GM18502 (cell line): Measurements from ENCODE around the gene CYP27A1.

Experiments used
- ATAC-seq: cut with Tn5 transposase; IDR thresholded peaks from one replicate; pipeline ENCODE4 v1.9.1; 2021; ENCODE audit warnings: mild to moderate bottlenecking; ENCODE audit not compliant: unreplicated experiment, poor library complexity

CYP27A1 gene

DNA sequence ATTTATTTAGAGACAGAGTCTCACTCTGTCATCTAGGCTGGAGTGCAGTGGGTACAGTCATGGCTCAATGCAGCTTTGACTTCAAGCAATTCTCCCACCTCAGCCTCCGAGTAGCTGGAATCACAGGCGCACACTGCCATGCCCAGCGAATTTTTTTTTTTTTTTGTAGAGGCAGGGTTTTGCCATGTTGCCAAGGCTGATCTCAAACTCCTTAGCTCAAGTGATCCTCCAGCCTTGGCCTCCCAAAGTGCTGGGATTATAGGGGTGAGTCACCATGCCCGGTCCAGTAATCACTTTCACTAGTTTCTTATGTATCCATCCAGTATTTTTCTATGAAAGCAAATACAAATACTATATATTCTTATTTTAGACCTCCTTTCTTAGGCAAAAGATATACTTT lies 25.7 kb downstream of the CYP27A1 start:
- ATAC-seq: no peak

DNA sequence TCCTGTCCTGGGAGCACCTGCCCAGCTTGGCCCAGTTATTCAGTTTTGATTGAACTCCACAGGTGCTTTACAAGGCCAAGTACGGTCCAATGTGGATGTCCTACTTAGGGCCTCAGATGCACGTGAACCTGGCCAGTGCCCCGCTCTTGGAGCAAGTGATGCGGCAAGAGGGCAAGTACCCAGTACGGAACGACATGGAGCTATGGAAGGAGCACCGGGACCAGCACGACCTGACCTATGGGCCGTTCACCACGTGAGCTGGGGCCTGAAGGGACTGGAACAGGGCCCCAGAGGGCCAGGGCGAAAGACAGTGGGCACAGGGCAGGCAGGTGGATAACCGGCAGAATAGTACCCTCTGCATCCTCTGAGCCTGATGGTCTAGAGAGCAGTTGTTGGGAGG lies 27.6 kb downstream of the CYP27A1 start:
- no peak for ATAC-seq

DNA sequence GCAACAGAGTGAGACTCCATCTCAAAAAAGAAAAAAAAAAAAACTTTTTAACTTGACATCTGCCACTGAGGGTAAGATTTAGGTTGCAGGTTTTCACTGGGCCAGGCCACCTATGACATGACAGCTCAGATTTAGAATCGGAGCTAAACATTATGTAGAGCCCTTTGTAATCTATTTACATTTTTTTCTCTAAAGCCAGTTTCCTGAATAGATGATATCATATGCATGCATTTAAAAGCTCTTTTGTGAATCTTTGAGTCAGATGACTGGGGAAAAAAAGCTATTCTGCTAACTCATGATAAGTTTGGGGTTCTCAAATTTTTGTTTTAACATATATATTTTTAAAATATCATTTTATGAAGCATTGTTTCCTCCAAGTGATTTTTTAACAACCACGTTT lies 28.3 kb downstream of the CYP27A1 start:
- no peak for ATAC-seq

DNA sequence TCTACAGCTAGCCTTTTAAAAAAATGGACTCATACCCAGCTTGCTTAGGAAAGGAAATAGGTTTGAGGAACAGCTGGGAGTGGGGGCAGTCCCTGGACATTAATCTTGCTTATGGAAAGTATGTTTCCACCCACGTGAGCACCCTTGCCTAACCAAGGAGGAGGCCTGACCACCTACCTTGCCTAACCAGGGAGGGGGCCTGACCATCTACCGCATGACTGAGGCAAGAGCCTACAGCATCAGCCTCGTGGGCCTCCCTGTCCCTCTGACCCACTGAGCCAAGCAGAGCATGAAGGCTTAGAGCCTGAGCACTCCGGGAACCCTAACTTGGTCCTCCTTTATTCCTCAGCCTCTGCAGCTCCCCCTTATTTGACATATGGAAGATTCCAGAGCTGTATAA lies 29.4 kb downstream of the CYP27A1 start:
- no peak for ATAC-seq

DNA sequence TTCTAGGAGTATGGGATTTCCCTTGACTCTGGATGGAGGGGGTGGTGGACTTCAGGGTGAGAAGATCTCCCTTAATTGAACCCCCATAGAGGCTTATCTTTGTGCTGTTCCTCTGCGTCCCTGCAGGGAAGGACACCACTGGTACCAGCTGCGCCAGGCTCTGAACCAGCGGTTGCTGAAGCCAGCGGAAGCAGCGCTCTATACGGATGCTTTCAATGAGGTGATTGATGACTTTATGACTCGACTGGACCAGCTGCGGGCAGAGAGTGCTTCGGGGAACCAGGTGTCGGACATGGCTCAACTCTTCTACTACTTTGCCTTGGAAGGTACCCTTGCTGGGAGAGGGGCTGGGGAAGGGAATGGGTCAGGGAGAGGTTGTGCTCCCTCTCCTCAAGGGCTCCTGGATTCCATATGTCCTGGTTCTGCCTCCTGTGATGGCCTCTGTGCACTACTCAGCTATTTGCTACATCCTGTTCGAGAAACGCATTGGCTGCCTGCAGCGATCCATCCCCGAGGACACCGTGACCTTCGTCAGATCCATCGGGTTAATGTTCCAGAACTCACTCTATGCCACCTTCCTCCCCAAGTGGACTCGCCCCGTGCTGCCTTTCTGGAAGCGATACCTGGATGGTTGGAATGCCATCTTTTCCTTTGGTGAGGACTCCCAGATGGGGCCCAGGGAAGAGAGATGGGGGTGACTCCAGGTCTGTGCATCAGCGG lies 30.3 kb downstream of the CYP27A1 start:
- no peak for ATAC-seq

DNA sequence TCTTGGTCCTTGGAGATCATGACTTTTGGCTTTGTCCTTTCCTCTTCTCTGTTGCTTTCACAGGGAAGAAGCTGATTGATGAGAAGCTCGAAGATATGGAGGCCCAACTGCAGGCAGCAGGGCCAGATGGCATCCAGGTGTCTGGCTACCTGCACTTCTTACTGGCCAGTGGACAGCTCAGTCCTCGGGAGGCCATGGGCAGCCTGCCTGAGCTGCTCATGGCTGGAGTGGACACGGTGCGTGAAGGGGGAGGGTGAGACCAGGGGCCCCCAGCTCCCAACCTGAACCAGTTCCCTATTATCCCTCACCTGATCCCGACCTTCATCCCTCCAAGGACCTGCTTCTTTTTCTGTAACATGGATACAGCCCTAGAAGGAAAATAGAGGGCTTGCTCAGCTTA lies 30.9 kb downstream of the CYP27A1 start:
- no peak for ATAC-seq

DNA sequence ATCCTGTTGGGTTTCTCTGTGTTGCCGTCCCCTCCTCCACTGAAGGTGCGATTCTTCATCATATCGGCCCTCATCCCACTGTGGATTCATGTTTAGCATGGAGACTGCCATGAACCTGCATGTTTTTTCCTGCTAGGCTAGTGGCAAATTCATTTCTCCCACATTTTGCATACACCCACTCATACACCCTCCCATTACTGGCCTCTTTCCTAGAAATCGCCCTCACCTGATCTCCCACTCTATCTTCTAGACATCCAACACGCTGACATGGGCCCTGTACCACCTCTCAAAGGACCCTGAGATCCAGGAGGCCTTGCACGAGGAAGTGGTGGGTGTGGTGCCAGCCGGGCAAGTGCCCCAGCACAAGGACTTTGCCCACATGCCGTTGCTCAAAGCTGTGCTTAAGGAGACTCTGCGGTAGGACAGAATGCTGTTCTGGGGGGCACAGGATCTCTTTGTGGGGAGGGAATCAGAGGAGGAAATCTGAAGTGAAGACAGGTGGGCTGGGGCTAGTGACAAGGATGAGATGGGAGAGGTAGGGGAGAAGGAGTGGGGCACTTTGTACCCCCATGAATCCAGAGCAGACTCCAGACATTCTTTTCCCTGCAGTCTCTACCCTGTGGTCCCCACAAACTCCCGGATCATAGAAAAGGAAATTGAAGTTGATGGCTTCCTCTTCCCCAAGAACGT lies 32.0 kb downstream of the CYP27A1 start:
- ATAC-seq: no peak

DNA sequence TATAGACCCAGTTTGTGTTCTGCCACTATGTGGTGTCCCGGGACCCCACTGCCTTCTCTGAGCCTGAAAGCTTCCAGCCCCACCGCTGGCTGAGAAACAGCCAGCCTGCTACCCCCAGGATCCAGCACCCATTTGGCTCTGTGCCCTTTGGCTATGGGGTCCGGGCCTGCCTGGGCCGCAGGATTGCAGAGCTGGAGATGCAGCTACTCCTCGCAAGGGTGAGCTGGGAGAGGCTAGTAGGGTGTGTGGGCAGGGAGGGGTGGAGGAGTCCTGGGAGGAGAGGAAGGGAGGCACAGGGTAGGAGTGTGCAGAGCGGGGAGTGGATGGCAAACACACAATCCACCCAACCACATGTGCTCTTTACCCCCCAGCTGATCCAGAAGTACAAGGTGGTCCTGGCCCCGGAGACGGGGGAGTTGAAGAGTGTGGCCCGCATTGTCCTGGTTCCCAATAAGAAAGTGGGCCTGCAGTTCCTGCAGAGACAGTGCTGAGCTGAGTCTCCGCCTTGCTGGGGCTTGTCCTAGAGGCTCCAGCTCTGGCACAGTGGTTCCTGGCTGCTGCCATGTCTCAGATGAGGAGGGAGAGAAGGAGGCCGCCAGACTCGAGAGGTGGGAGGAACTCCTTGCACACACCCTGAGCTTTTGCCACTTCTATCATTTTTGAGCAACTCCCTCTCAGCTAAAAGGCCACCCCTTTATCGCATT lies 32.7 kb downstream of the CYP27A1 start:
- no peak for ATAC-seq

DNA sequence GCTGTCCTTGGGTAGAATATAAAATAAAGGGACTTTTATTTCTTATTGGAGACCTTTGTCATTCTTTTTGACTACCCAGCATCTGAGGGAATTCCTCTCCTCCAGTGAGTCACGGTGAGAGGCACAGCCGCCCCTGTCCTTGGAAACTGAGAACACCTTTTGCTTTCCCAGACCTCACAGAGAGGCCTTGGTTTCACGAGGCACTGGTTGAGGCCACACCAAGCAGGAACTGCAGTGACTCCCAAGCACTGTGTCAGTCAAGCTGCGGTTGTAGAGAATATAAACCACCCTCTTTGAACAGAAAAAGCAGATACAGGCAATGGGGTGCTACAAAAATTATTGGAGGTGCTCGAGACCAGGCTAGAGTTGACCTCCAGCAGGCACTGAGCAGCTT lies 33.3 kb downstream of the CYP27A1 start:
- no peak for ATAC-seq

DNA sequence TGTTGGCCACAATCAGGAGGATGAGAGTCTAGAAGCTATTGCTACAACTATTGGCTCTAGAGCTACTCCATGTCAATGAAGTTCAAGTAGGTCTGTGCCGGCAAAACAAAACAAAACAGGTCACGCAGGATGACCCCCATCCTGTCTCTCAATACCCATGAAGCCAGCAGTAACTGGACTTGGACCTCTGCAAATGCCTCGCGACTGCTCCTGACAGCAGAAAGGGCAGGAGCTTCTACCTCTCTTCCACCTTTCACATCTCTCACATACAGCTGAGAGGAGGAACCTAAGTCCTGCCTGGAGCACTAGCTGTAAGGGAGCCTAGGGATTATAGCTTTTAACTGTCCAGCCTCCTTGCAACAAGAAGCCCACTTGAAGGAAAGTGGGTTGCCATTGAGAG lies 33.7 kb downstream of the CYP27A1 start:
- ATAC-seq: no peak

DNA sequence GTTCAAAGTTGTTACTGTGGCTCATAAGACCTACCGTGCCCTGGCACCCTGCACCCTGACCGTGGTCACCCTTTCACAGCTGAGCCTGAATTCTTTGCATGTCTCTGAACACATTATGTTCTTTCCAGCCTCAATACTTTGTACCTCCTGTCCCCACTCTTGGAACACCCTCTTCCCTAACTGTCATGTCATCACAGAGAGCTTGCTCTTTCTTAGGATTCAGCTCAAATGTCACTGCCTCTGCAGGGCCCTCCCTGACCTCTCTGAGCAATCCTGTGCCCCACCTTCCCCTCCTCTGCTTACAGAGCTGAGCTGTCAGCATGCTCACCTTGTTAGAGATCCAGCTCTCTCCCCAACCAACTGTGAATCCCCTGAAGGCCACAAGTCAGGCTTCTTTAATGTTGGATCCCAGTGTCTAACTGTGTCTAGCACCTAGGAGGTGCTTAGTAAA lies 34.6 kb downstream of the CYP27A1 start:
- ATAC-seq: no peak

DNA sequence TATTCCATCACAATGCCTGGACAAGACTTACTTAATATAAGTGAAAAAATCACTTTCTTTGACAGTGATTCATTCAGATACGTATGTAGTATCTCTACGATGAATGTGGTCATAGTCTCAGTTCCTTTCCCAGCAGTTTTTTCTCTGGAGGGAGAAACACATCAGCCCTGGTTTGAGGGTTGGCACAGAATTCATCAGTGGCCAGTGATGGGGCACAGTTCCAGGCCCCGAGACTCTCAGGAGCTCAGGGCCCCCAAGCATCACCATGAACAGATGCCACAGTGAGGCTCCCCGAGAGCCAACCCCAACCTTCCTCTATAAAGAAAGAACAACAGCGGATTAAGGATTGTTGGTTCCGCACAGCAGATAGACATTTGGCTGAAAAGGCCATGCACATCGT lies 37.1 kb downstream of the CYP27A1 start:
- no peak for ATAC-seq

DNA sequence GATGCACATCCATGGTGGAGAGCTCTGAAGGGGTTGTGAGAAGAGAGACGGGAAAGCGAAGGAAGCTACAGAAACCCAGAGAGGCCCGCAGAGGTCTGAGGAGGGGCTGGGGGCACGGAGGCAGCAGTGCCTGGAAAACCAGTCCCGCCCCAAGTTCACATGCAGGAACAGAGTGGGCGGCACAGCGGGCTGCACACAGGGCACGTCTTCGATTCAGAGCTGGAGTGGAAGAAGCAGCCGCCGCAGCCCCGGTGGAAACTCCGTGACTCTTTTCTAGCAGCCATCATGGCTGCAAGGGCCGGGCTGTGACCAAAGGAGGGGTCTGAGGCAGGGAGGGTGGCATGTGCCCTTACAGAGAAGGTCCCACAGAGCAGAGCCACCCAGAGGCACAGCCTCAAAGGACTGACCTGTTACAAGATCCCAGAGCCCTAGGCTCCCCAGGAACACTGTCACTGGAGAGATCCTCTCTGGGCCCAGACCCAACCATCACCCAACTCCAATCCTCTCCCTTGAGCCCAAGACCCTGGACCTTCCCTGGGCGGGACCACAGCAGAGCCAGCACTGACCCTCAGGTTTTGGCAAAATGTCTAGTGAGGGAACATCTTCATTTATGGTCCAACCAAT lies 38.9 kb downstream of the CYP27A1 start:
- ATAC-seq: no peak

DNA sequence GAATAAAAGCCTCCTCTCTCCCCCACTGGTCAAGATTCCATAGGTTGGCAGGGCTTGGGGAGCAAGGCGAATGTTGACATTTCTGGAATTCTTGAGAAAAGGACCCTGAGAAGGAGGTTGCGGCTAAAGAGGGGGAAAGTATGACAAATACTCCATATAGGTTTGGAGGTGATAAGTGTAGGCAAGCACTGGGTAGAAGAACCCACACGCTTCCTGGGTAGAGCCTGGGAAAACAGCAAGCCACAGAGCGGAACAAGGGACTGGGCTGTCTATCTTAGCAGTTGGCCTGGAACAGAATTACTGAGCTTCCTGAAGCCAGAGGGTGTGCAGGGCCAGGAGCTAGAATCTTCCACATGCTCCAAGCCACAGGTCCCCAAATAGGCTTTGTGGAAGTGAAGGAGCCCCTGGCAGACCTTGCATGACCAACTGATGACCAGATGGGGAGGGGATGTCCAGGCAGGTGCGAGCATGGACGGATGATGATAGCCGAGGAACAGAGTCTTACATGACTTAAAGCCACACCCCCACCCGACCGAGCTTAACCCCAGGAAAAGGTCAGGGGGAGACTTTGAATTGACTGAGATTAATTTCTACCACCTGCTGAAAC lies 39.8 kb downstream of the CYP27A1 start:
- no peak for ATAC-seq

DNA sequence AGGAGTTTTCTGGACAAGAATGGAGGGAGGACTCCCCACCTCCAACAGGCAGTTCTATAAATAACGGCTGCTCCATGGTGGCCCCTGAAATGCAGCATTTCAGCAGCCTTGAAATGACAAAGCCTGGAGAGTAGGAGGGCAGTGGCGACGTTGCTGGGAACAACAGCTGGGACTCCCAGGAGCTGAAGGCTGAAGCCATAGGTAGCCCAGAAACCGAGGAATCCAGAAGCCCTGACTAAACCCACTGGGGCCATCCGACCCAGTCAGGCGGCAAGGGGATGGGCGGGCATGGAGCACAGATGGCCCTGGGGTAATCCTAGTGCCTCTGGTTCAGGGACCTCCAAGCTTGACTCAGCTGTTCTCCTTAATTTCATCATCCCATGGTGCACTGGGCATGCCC lies 40.7 kb downstream of the CYP27A1 start:
- ATAC-seq: no peak

DNA sequence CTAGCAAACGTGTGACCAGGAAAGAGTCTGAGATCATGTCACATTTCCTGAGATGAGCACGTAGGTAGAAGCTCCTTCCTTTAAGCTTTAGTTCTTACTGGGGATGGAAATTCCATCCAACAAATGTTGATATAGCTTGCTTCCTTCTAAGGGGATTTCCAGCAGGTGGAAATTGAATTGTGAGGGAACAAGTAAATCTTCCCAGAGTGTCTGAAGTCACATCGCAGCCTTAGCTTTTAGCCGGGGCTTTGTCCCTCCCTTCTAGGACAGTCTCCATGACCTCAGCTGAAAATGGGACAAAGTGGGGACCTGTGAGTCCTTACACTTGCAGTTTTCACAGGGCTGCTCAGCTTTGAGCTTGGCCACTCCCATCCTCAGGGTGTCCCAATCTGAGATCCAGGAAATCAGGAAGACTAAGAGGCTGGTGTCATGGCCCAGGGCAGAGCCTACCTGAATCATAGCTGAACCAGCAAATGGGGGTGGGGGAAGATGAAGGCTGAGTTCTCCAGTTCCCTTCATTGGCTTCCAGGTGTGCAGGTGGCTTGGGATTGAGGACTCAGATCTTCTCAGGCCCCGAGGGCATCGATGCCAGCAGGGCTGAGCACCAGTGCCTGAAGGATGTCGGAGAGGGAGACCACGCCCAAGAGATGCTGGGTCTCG lies 41.4 kb downstream of the CYP27A1 start:
- no peak for ATAC-seq

DNA sequence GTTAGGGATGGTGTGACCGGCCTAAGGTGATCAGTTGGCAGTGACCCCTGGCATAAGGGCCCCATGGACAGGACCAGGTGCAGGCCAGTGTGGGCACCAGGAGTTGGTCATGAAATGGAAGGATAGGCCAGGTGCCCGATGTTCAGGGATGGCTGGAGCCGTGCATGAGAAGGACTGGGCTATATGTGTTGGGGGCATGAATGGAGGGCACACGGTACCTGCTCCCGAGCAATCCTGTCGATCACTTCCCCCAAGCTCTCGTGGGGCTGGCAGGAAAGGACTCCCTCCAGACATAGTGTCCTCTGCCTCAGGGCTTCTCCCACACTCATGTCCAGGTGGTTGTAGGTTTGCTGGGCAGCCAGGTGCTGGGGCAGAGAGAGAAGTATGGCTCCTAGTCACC lies 42.1 kb downstream of the CYP27A1 start:
- ATAC-seq: no peak

DNA sequence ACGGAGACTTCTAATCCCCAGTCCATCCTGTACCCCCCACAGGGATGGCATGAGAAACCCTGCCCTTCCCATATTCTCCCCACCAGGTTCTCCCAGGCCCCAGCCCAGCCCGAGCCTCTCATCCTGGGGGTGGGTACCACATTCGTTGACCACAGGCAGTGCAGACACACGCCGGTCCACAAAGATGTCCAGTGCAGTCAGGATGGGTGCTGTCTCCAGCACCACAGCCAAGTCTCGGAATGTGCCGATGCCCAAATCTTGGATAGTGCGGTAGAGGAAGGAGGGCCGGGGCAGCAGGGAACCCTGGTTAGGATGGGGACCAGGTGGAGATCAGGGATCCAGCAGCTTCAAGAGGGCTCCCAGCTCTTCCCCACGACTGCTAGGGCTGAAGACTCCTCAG lies 44.8 kb downstream of the CYP27A1 start:
- no peak for ATAC-seq

DNA sequence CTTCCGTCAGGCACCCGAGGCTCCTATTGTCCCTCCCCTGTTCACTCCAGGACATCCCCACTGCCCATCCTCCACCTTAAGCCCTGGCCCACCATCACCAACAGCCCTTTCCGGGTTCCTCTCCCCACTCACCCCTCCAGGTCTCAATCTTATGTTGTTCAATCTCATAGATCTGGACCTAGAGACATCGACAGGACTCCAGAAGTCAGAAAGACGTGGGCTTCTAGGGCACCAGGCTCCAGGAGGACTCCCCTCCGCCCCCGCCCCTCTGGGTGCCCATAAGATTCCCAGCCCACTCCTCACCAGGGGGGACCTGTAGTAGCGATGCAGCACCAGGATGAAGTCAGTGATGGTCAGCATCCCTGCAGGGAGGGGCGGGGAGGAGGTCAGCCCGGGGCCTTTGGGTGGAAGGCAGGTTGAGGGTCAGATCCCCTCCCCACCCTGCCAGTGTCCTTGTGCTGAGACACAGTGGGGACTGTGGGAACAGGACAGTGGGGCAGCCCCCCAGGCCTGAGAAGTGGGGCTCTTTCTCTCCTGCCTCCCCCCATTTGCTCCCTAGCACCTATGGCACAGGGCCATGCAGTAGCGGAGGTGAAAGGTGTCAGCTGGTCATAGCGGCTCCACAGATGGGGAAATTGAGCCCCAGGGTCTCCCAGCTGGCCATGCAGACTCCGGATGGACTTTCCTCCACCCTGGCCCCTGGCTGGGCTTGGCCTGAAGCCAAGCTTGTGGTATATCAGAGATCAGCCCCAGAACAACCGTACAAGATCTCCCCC lies 45.9 kb downstream of the CYP27A1 start:
- no peak for ATAC-seq

DNA sequence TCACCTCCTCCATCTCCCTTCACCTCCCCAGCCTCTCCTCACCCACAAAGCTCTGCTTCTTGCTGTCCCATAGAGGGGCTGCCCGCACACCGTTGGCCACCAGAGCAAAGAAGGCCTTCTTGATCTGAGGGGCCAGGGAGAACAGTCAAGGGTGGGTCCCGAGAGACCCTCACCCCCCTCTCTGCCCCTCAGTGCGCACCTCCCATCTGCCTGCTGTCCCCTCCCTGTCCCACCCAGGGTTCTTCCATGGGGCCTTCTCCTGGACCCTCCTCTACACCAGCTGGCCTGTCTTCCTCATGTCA lies 46.5 kb downstream of the CYP27A1 start:
- no peak for ATAC-seq
